H9 (cell line): ENCODE results near the gene TMSB10. TPM values are rescaled to one million over a fixed set of nuclear protein-coding genes. Genes with fewer than 3 reads are reported as not detected.

Experiments
- DNase-seq: peaks from one replicate; pipeline ENCODE4 v3.0.0-alpha.2; 2017
- H2AFZ ChIP-seq: one replicate; pipeline ENCODE4 v1.6.1; 2013; ENCODE audit warnings: mild to moderate bottlenecking, low read length, control low read depth, moderate library complexity
- H2AK5ac ChIP-seq: 2 replicates; pipeline ENCODE4 v1.6.1; 2013; ENCODE audit warnings: low read length, control low read depth, mixed read lengths; ENCODE audit not compliant: insufficient read length
- H2BK120ac ChIP-seq: one replicate; pipeline ENCODE4 v1.6.1; 2013; ENCODE audit warnings: low read depth, mild to moderate bottlenecking, low read length, control low read depth, inconsistent platforms; ENCODE audit not compliant: poor library complexity, severe bottlenecking
- H2BK12ac ChIP-seq: 2 replicates; pipeline ENCODE4 v1.6.1; 2013; ENCODE audit warnings: low read length, control low read depth, mixed read lengths, low read depth; ENCODE audit not compliant: insufficient read length
- H2BK15ac ChIP-seq: 2 replicates; pipeline ENCODE4 v1.6.1; 2013; ENCODE audit warnings: low read depth, low read length, control low read depth
- H2BK20ac ChIP-seq: one replicate; pipeline ENCODE4 v1.6.1; 2013; ENCODE audit warnings: low read depth, mild to moderate bottlenecking, low read length, control low read depth, inconsistent platforms; ENCODE audit not compliant: poor library complexity, severe bottlenecking
- H2BK5ac ChIP-seq: 2 replicates; pipeline ENCODE4 v1.6.1; 2013; ENCODE audit warnings: low read length, control low read depth, mixed read lengths; ENCODE audit not compliant: insufficient read length
- H3K14ac ChIP-seq: 2 replicates; pipeline ENCODE4 v1.6.1; 2013; ENCODE audit warnings: low read length, control low read depth; ENCODE audit not compliant: insufficient read depth
- H3K18ac ChIP-seq: 2 replicates; pipeline ENCODE4 v1.6.1; 2013; ENCODE audit warnings: low read depth, mild to moderate bottlenecking, mixed read lengths, low read length, control low read depth; ENCODE audit not compliant: insufficient read length
- H3K23ac ChIP-seq: 2 replicates; pipeline ENCODE4 v1.6.1; 2013; ENCODE audit warnings: low read length, control low read depth, mixed read lengths, low read depth; ENCODE audit not compliant: insufficient read length
- H3K23me2 ChIP-seq: 2 replicates; pipeline ENCODE4 v1.6.1; 2013; ENCODE audit warnings: low read depth, mild to moderate bottlenecking, mixed read lengths, low read length, control low read depth; ENCODE audit not compliant: insufficient read length, poor library complexity, severe bottlenecking
- H3K27ac ChIP-seq: 2 replicates; pipeline ENCODE4 v1.5.1; 2013; ENCODE audit warnings: low read length, control low read depth, mixed read lengths, low read depth; ENCODE audit not compliant: insufficient read length
- H3K27me3 ChIP-seq: 2 replicates; pipeline ENCODE4 v1.6.1; 2013; ENCODE audit warnings: low read length, control low read depth, inconsistent platforms; ENCODE audit not compliant: insufficient read depth
- H3K4ac ChIP-seq: 2 replicates; pipeline ENCODE4 v1.6.1; 2013; ENCODE audit warnings: low read depth, mild to moderate bottlenecking, control low read depth, inconsistent platforms, low read length, moderate library complexity
- H3K4me1 ChIP-seq: 2 replicates; pipeline ENCODE4 v1.6.1; 2013; ENCODE audit warnings: low read length, control low read depth, inconsistent platforms; ENCODE audit not compliant: insufficient read depth
- H3K4me2 ChIP-seq: 2 replicates; pipeline ENCODE4 v1.6.1; 2013; ENCODE audit warnings: low read length, control low read depth, mixed read lengths; ENCODE audit not compliant: insufficient read length, insufficient read depth
- H3K56ac ChIP-seq: 2 replicates; pipeline ENCODE4 v1.6.1; 2013; ENCODE audit warnings: low read depth, mild to moderate bottlenecking, mixed read lengths, low read length, control low read depth; ENCODE audit not compliant: insufficient read length
- H3K79me1 ChIP-seq: 2 replicates; pipeline ENCODE4 v1.6.1; 2013; ENCODE audit warnings: low read depth, mild to moderate bottlenecking, moderate library complexity, low read length, control low read depth, inconsistent platforms; ENCODE audit not compliant: insufficient read depth, poor library complexity, severe bottlenecking
- H3K79me2 ChIP-seq: 2 replicates; pipeline ENCODE4 v1.6.1; 2013; ENCODE audit warnings: low read length, control low read depth, inconsistent platforms; ENCODE audit not compliant: insufficient read depth
- H3K9ac ChIP-seq: 2 replicates; pipeline ENCODE4 v1.6.1; 2013; ENCODE audit warnings: low read length, control low read depth, mixed read lengths; ENCODE audit not compliant: insufficient read length; ENCODE audit errors: extremely low read depth
- H3K9me3 ChIP-seq: one replicate; pipeline ENCODE4 v1.6.1; 2013; ENCODE audit warnings: low read depth, low read length, inconsistent platforms; ENCODE audit not compliant: control insufficient read depth
- H3T11ph ChIP-seq: one replicate; pipeline ENCODE4 v1.6.1; 2013; ENCODE audit warnings: mild to moderate bottlenecking, low read length, control low read depth, inconsistent platforms
- H4K20me1 ChIP-seq: one replicate; pipeline ENCODE4 v1.6.1; 2013; ENCODE audit not compliant: control insufficient read depth, insufficient read length, insufficient read depth
- H4K5ac ChIP-seq: 2 replicates; pipeline ENCODE4 v1.6.1; 2013; ENCODE audit warnings: low read depth, mild to moderate bottlenecking, mixed read lengths, low read length, control low read depth; ENCODE audit not compliant: insufficient read length
- H4K8ac ChIP-seq: replicated peaks from 2 replicates; pipeline ENCODE4 v1.6.1; 2013; ENCODE audit warnings: low read length, control low read depth, mixed read lengths, low read depth; ENCODE audit not compliant: insufficient read length
- H4K91ac ChIP-seq: 2 replicates; pipeline ENCODE4 v1.6.1; 2013; ENCODE audit warnings: low read depth, mild to moderate bottlenecking, moderate library complexity, mixed read lengths, low read length, control low read depth; ENCODE audit not compliant: insufficient read length
- H3K27ac Mint-ChIP-seq, 3 experiments: 2 replicates in 2 of 3; 3 replicates in 1 of 3; pipeline ENCODE4 v1.8.0; 2020 to 2021; ENCODE audit warnings: mixed read lengths in 3 of 3, mild to moderate bottlenecking in 1 of 3, moderate library complexity in 1 of 3
- H3K27me3 Mint-ChIP-seq: 2 replicates; pipeline ENCODE4 v1.8.0; 2021; ENCODE audit warnings: low read depth, mild to moderate bottlenecking, moderate library complexity, mixed read lengths
- H3K36me3 Mint-ChIP-seq, 3 experiments: 2 replicates in 2 of 3; 3 replicates in 1 of 3; pipeline ENCODE4 v1.8.0; 2020 to 2021; ENCODE audit warnings: low read depth in 3 of 3, mixed read lengths in 3 of 3; ENCODE audit not compliant: insufficient read depth in 1 of 3
- H3K4me1 Mint-ChIP-seq, 2 experiments: 2 replicates each; pipeline ENCODE4 v1.8.0; 2020; ENCODE audit warnings: mixed read lengths in 2 of 2
- H3K4me3 Mint-ChIP-seq, 2 experiments: 2 replicates in 1 of 2; 3 replicates in 1 of 2; pipeline ENCODE4 v1.8.0; 2020 to 2021; ENCODE audit warnings: mild to moderate bottlenecking in 2 of 2, mixed read lengths in 2 of 2, moderate library complexity in 1 of 2
- H3K9me3 Mint-ChIP-seq, 2 experiments: 2 replicates in 1 of 2; 3 replicates in 1 of 2; pipeline ENCODE4 v1.8.0; 2020; ENCODE audit warnings: mild to moderate bottlenecking in 2 of 2, mixed read lengths in 2 of 2, moderate library complexity in 1 of 2
- total RNA-seq: library from RNA; stranded (reverse); gene quantifications from 2 replicates; pipeline ENCODE4 v1.2.1, GENCODE V29; 2021
- TF ChIP-seq, protein P1 (sequence below): fragments of 200-600 bp; sonication (generic); conservative IDR thresholded peaks from 3 replicates; pipeline ENCODE4 v1.8.0; 2021; ENCODE audit warnings: antibody characterized with exemption, mild to moderate bottlenecking

The TMSB10 gene
- total RNA-seq, 1 experiment from 2014 or later: 755 TPM

DNA sequence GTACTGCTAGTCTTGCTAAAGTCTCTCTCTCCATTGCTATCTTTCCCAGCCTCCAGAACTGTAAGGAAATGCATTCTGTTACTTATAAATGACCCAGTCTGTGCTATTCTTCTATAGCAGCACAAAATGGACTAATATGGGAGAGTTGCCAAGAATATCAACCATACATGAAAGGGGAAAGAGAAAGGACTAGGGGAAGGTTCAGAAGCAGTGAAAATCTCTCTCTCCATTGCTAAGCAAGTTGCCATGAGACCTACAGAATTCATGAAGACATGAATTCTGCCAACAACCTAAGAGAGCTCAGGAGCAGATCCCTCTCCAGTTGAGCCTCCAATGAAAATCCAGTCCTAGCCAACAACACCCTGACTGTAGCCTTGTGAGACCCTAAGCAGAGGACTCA, 21.0 kb upstream of the TMSB10 start:
- Histone ChIP-seq H2AFZ (no peak overlapping the region), H3K79me2 (no peaks in the 10 kb centered on the region), H4K5ac (no peak overlapping the region), H3K23me2 (peaks cover 20% of the 10 kb centered on the region), H2BK20ac (no peak overlapping the region), H3K9ac (no peak overlapping the region), H3K23ac (no peak overlapping the region), H3K18ac (no peak overlapping the region), H2AK5ac (no peak overlapping the region), H3K4me1 (no peaks in the 10 kb centered on the region), H3K4ac (no peak overlapping the region), H2BK12ac (no peak overlapping the region), H3K9me3 (no peaks in the 10 kb centered on the region), H3K56ac (no peak overlapping the region), H2BK15ac (no peak overlapping the region), H3K27me3 (peaks cover 17% of the 10 kb centered on the region), H4K20me1 (no peaks in the 10 kb centered on the region), H3K79me1 (no peaks in the 10 kb centered on the region), H4K91ac (no peak overlapping the region), H3K4me2 (no peak overlapping the region), H3K14ac (no peak overlapping the region), H3K27ac (no peak overlapping the region), H3T11ph (no peak overlapping the region), H2BK5ac (no peak overlapping the region), H2BK120ac (no peak overlapping the region), H4K8ac (no peak overlapping the region)
- H3K27ac Mint-ChIP-seq: no peak overlapping the region
- H3K4me3 Mint-ChIP-seq: no peak overlapping the region
- TF ChIP-seq, protein P1, sequence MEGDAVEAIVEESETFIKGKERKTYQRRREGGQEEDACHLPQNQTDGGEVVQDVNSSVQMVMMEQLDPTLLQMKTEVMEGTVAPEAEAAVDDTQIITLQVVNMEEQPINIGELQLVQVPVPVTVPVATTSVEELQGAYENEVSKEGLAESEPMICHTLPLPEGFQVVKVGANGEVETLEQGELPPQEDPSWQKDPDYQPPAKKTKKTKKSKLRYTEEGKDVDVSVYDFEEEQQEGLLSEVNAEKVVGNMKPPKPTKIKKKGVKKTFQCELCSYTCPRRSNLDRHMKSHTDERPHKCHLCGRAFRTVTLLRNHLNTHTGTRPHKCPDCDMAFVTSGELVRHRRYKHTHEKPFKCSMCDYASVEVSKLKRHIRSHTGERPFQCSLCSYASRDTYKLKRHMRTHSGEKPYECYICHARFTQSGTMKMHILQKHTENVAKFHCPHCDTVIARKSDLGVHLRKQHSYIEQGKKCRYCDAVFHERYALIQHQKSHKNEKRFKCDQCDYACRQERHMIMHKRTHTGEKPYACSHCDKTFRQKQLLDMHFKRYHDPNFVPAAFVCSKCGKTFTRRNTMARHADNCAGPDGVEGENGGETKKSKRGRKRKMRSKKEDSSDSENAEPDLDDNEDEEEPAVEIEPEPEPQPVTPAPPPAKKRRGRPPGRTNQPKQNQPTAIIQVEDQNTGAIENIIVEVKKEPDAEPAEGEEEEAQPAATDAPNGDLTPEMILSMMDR: no peak
- H3K9me3 Mint-ChIP-seq: no peaks in the 10 kb centered on the region; a peak in 1 of 5 replicates
- no peaks in the 10 kb centered on the region for H3K36me3 Mint-ChIP-seq
- no peak for DNase-seq
- peaks cover 76% of the 10 kb centered on the region for H3K27me3 Mint-ChIP-seq
- peaks cover 14 to 22% of the 10 kb centered on the region in 2 experiments for H3K4me1 Mint-ChIP-seq
